C1 segment of cervical spinal cord (tissue), 14 donors: ENCODE data around the gene CYP2C9.
"Not testable (repeated sequence)": the region's sequence is repeated elsewhere in the genome, so short reads cannot be mapped to it uniquely, and the experiment has no call there.

Source experiments
- DNase-seq, 14 donors: peaks; one replicate each; lab custom pipeline; 2025; lab: John Stamatoyannopoulos, UW

The CYP2C9 gene

GRCh38 chr10:94938383-94938782 is at the start of gene CYP2C9:
Gene CYP2C9, plus strand, starts transcription at chr10:94938658. Its CDS starts 25 bp downstream, at chr10:94938683.
- DNase-seq: no peak

- no peak for DNase-seq
Observed at GRCh38 chr10:94889123-94889522, 49.3 kb upstream of the CYP2C9 start.

- DNase-seq: no peak
Observed at GRCh38 chr10:94890264-94891022, 48.0 kb upstream of the CYP2C9 start.

GRCh38 chr10:94898414-94898813 is 40.0 kb upstream of the CYP2C9 start:
- DNase-seq: not testable (repeated sequence)

- DNase-seq: no peak
Observed at GRCh38 chr10:94902080-94902479, 36.4 kb upstream of the CYP2C9 start.

DNA sequence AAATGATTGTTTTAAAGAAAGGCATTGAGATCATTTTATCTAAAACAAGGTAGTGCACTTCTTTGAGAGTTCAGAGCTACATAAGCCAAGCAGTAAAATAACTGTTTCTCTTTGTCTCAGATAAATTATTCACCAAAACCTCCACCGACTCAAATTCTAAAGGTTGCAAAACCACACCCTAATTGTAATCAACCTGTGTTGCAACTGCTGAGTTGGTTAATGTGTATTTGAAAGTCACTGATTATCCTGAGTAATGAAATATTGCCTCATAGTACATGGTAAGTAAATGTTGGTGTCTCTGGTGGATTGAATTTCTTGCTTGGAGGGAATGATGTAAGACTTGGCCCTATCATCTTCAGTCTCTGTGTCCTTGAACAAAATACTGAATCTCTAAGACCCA is 35.9 kb upstream of the CYP2C9 start:
- DNase-seq: no peak

- DNase-seq: not testable (repeated sequence)
Observed at GRCh38 chr10:94904506-94905148, 33.8 kb upstream of the CYP2C9 start.

DNA sequence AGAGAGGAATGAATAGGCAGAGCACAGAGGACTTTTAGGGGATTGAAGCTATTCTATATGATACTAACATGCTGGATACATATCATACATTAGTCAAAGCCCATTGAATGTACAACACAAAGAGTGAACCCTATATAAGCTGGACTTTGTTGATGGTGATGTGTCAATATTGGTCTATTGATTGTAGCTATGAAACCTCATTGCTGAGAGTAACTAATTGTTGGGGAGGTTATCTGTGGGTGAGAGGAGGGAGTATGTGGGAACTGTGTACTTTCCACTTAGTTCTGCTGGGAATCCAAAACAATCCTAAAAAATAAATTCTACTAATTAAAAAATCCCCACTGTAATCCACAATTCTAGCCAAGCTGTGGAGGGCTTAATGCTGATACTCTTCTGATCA is 22.0 kb upstream of the CYP2C9 start:
- DNase-seq: no peak

- DNase-seq: no peak
Observed at GRCh38 chr10:94936721-94937120, 1.7 kb upstream of the CYP2C9 start.

GRCh38 chr10:94943432-94944103 is 5.1 kb downstream of the CYP2C9 start:
- not testable (repeated sequence) for DNase-seq

DNA sequence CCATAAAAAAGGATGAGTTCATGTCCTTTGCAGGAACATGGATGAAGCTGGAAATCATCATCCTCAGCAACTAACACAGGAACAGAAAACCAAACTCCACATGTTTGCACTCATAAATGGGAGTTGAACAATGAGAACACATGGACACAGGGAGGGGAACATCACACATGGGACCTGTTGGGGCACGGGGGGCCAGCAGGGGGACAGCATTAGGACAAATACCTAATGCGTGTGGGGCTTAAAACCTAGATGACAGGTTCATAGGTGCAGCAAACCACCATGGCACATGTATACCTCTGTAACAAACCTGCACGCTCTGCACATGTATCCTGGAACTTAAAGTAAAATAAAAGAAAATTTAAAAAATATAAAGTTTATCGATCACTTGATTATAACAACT is 7.7 kb downstream of the CYP2C9 start:
- DNase-seq: not testable (repeated sequence)

DNA sequence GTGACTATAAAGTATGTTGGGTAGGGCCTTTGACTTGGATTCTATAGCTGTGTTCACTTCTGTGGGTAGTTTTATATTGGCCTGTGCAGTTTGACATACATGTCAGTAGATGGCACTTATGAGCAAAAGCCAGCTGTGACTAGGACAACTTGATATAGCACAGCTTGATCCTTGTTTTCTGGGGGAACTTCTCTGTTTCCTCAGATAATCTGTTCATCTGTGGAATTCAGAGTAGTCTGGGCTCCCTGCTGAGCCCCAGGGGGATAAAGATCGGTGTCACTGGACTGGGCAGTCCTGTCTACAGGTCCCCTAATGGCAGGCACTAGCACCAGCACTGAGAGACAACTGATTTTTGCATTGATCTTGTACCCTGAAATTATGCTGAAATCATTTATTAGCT is 25.4 kb downstream of the CYP2C9 start:
- no peak for DNase-seq

DNA sequence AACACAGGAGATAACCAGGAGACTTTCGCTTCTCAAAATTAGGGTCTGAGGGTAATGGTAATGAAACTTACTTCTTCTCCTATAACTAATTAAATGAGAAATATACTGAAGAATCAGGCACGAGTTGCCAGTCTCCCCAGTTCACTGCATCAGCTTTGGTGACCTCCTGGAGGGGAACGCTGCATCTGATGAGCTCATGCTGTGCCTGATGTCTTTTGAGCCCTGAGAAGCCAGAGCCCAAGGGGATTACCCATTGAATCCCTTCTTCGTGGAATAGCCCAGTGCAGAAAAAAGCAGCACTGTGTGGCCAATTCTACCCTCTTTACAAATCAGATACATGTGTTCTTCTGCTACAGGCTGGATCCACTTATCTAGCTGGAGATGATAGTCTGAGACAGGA is 45.1 kb downstream of the CYP2C9 start:
- no peak for DNase-seq

DNA sequence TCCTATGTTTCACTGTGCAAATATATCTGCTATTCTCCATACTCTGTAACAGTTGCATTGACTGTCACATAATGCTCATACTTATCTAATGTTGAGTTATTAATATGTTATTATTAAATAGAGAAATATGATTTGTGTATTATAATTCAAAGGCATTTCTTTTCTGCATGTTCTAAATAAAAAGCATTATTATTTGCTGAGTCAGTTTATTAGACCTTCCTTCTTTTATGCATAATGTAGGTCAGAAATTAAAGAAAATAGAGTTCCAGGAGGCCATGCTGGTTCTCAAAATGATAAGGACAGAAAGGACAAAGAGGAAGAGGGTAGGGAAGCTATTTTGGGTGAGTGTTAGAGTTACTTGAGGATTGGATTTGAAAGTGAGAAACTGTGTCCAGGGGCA is 50.7 kb downstream of the CYP2C9 start:
- DNase-seq: no peak

DNA sequence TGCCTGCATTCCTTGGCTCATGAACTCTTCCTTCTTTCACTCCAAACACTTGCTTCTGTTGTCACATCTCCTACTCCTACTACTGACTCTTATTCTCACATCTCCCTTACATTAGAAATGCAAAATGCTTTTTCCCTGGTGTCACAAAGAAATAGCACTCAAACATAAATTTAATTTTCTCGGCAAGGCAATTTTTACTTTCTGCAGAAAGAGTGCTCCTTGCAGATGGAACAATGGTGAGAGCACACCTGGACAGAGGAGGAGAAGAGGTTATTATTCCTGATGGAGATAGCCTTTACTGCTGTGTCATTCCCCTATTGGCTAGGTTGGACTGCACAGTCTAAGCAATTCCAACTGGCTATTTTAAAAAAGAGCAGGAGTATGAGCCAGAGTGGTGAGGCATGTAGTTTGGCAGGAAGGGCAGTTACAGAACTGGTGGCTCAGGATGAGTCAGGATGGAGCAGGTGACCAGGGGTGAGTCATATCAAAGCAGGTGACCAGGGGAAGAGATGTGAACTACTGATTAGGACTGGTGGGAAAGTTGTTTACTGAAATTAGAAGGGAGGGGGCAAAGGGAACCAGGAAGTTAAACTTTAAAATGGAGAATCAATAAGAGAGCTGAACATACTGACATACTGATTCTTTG is 52.9 kb downstream of the CYP2C9 start:
- DNase-seq: no peak

DNA sequence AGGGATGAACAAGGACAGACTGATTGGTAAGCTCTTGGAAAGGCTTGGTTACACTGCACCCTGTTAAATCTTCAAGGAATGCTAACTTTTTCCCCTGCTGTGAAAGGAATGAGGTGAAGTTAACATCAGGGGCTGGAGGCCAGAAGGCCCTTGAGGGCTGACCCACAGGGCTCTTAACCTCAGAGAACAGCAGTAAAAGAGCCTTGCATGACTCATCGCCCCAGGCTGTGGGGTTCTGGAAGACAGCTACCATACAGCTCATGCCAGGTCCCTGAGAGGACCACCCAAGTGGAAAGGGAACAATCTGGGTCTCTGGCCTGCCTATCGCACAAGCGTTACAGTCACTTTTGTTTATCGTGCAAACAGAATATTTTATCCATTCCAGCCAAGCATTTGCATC is 54.4 kb downstream of the CYP2C9 start:
- no peak for DNase-seq

GRCh38 chr10:94997741-94998174 is 59.3 kb downstream of the CYP2C9 start:
- DNase-seq: no peak

DNA sequence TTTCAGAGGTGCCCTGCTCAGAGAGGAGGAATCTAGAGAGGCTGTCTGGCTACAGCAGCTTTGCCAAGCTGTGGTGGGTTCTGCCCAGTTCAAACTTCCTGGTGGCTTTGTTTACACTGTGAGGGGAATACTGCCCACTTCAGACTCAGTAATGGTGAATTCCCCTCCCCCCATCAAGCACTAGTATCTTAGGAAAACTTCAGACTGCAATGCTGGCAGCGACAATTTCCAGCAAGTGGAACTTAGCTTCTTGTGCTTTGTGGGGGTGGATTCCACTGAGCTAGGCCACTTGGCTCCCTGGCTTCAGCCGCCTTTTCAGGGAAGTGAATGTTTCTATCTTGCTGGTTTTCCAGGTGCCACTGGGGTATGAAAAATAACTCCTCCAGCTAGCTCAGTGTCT is 88.0 kb downstream of the CYP2C9 start:
- no peak for DNase-seq

GRCh38 chr10:95031656-95032055 is 93.2 kb downstream of the CYP2C9 start:
- DNase-seq: no peak

DNA sequence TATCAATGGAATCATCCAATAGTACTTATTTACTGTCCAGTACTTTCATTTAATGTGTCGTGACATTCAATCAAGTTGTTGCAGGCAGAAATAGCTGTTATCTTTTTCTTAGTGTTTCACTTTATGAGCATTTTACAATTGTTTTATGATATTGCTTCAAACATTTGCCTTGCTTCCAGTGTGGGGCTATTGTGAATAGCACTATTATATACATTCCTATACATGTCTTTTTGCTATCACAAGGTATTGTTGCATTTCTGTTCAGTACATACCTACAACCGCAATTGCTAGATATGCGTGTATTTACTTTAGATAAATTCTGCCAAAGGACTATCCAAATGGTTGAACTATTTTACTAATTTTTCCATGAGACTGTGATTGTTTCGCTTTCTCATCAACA is 95.9 kb downstream of the CYP2C9 start:
- DNase-seq: no peak

- no peak for DNase-seq
Observed at GRCh38 chr10:95035332-95036295, 97.2 kb downstream of the CYP2C9 start.
